Peyer's patch (tissue), 4 donors: ENCODE measurements around the gene RUNX3. TPM values are rescaled to one million over a fixed set of nuclear protein-coding genes. Genes with fewer than 3 reads are reported as not detected.
A peak's percentile ranks its signal among the peaks of the same experiment; 100 is the strongest.

Experiments
- DNase-seq, 3 donors: peaks; one replicate each; pipeline ENCODE4 v3.0.0-alpha.2; 2017 to 2019
- H3K27ac ChIP-seq, 4 donors: fragments of 200-600 bp; sonication (generic); one replicate each; pipeline ENCODE4 v1.5.1; 2016 to 2019
- H3K27me3 ChIP-seq, 2 donors: fragments of 200-600 bp; sonication (generic); one replicate each; pipeline ENCODE4 v1.5.1; 2019
- H3K36me3 ChIP-seq, 3 donors: fragments of 200-600 bp; sonication (generic); one replicate each; pipeline ENCODE4 v1.5.1; 2016 to 2019
- H3K4me1 ChIP-seq, 4 donors: fragments of 200-600 bp; sonication (generic); one replicate each; pipeline ENCODE4 v1.5.1; 2016 to 2019
- H3K4me3 ChIP-seq, 4 donors: fragments of 200-600 bp; sonication (generic); 1 replicate in 3 of 4; 2 replicates in 1 of 4; pipeline ENCODE4 v1.5.1; 2016 to 2019; ENCODE audit warnings: mild to moderate bottlenecking in 1 of 4
- H3K9me3 ChIP-seq, 4 donors: fragments of 200-600 bp; sonication (generic); one replicate each; pipeline ENCODE4 v1.5.1; 2016 to 2019; ENCODE audit warnings: mild to moderate bottlenecking in 1 of 4
- POLR2A ChIP-seq, 2 donors: fragments of 450-650 bp; IDR thresholded peaks; one replicate each; pipeline ENCODE4 v1.5.1; 2017; ENCODE audit warnings: antibody characterized with exemption in 2 of 2, mild to moderate bottlenecking in 2 of 2, moderate library complexity in 2 of 2
- total RNA-seq, 4 donors: library from RNA; depleted of rRNA; stranded (reverse); fragments of >200 nt; gene quantifications; one replicate each; pipeline ENCODE4 v1.1.0, GENCODE V29; 2016
- TF ChIP-seq, protein P1 (sequence below), 6 experiments: fragments of 450-650 bp in 4 of 6; fragments of 200-600 bp in 2 of 6; sonication (generic) in 1 of 6; IDR thresholded peaks; one replicate each; pipeline ENCODE4 v1.5.1; 2017 to 2019; ENCODE audit warnings: antibody characterized with exemption in 6 of 6, mild to moderate bottlenecking in 3 of 6, moderate library complexity in 1 of 6

RUNX3 gene
- total RNA-seq, 4 donors from 2014 or later = 2.1 to 9.9 (median 6.0) TPM

DNA sequence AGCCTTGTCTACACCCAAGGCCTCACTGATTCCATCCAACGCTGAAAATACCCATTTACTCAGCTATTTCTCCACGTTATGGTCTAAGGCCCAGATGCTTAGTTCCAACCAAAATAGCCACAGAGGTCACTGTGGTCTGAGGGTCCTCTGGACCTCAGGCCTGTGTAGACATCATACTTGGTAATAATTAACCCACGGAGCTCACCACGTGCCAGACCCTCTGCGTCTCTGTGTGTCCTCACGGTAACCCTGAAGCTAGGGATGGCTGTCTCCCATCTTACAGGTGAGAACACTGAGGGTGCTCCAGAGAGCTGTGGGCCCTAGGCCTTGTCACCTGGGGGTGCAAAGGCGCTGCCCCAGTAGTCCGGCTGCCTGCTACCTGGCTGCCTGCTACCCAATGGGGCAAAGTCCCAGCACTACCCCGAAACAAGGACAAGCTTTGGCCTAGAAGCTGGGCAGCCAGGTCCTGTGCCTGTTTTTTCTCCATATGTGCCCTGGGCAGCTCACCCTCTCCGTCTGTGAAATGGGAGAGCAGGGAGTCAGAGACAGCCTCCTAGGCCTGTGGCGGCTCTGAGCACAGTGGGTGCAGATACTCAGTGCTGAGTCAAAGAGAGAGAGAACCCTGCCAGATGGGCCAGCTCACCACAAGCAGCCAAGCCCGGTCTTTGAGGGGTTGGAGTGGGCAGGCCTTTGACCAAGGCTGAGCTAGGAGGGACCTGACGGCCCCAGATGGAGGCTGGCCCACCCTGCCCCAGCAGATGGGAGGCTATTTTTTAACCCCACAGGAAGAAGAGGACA lies 17.0 kb upstream of the RUNX3 start:
- no peak for DNase-seq
- no peaks in the 10 kb centered on the region for H3K27me3 ChIP-seq
- TF ChIP-seq, protein P1, sequence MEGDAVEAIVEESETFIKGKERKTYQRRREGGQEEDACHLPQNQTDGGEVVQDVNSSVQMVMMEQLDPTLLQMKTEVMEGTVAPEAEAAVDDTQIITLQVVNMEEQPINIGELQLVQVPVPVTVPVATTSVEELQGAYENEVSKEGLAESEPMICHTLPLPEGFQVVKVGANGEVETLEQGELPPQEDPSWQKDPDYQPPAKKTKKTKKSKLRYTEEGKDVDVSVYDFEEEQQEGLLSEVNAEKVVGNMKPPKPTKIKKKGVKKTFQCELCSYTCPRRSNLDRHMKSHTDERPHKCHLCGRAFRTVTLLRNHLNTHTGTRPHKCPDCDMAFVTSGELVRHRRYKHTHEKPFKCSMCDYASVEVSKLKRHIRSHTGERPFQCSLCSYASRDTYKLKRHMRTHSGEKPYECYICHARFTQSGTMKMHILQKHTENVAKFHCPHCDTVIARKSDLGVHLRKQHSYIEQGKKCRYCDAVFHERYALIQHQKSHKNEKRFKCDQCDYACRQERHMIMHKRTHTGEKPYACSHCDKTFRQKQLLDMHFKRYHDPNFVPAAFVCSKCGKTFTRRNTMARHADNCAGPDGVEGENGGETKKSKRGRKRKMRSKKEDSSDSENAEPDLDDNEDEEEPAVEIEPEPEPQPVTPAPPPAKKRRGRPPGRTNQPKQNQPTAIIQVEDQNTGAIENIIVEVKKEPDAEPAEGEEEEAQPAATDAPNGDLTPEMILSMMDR (IDR thresholded peaks at IDR 0.05) = no peak
- no peak for TF ChIP-seq POLR2A (IDR thresholded peaks at IDR 0.05)
- H3K27ac ChIP-seq = peak overlapping the region in 1 of 4 donors; percentile 52
- no peaks in the 10 kb centered on the region for H3K36me3 ChIP-seq
- H3K4me3 ChIP-seq = no peak overlapping the region
- no peaks in the 10 kb centered on the region for H3K9me3 ChIP-seq
- peaks cover 0 to 5% (median 2%) of the 10 kb centered on the region in 4 donors for H3K4me1 ChIP-seq

DNA sequence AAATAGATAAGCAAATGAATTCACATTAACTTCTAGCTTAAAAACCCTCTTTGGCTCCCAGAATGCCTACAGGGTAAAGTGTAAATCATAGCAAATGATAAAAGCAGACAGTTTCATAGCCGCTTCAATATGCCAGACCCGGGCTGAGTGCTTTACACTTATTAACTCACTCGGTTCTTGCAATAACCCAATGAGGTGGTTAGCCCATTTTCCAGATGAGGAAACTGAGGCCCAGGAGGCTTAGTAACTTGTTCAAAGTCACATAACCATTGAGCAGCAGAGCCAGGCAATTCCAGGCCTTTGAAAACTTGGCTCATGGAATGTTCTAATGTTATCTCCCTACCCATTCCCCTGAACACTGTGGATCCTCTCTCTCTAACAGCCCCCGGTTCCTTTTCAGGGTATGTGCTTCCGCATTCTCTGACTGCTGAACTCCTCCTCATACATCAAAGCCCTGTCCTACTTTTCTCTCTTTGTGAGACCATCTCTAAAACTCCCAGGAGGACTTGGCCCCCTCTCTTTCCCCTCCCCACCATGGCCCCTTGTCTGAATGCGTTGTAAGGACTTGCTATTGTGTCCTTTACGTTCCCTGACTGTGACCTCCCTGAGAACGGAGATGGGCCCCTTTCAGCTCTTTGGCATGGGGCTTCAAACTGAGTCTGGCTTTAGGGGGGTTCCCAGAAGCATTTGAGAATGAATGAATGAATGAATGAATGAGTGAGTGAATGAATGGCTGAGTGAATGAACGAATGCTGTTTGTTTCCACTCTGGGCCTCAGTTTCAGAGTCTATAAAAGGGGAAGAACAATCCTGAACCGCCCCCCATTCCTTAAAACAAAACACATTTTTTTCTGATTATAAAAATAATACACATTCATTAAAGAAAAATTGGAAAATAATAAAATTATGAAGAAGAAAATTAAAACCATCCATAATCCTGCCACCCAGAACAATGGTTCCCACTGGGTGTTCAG lies 15.6 kb upstream of the RUNX3 start:
- H3K27me3 ChIP-seq = no peaks in the 10 kb centered on the region
- H3K4me3 ChIP-seq = no peak overlapping the region
- no peaks in the 10 kb centered on the region for H3K36me3 ChIP-seq
- TF ChIP-seq, protein P1 (IDR thresholded peaks at IDR 0.05) = no peak
- TF ChIP-seq POLR2A (IDR thresholded peaks at IDR 0.05) = no peak
- H3K9me3 ChIP-seq = no peaks in the 10 kb centered on the region
- no peak for DNase-seq
- H3K27ac ChIP-seq = no peak overlapping the region
- H3K4me1 ChIP-seq = peaks cover 0 to 5% (median 2%) of the 10 kb centered on the region in 4 donors

DNA sequence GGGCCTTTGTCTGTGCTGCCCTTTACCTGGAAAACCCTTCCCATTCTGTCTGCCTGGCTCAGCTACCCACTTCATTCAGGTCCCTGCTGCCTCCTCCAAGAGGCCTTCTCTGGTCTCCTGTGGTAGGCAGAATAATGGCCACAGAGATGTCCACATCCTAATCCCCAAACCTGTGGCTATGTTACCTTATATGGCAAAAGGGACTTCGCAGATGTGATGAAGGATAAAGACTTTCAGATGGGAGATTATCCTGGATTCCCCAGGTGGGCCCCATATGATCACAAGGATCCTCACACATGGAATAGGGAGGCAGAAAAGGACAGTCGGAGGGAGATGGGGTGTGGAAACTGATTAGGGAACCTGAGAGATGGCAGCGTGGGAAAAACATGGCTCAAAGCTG lies 14.2 kb upstream of the RUNX3 start:
- no peak for DNase-seq
- TF ChIP-seq POLR2A (IDR thresholded peaks at IDR 0.05) = no peak
- TF ChIP-seq, protein P1 (IDR thresholded peaks at IDR 0.05) = no peak
- H3K27me3 ChIP-seq = no peaks in the 10 kb centered on the region
- H3K9me3 ChIP-seq = no peaks in the 10 kb centered on the region
- H3K4me1 ChIP-seq = peaks cover 0 to 5% (median 2%) of the 10 kb centered on the region in 4 donors
- no peak overlapping the region for H3K27ac ChIP-seq
- no peaks in the 10 kb centered on the region for H3K36me3 ChIP-seq
- H3K4me3 ChIP-seq = no peak overlapping the region

DNA sequence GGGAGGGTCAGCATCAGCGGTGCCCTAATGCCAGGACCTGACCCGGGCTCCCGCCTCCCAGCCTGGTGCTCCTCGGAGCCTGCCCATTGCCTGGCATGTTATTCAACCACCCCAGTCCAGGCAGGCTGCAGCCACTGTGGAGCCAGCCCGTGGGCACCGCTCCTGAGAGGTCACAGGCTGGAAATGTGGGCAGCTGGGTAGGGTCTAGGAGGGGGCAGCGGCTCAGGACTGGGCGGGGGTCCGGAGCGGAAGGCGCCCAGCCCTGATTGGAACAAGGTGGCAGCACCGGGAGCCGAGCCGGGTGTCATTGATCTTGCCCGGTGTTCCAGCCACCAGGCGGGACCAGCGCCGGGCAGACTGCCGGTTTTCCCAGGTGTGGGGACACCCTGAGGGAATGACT lies 12.7 kb upstream of the RUNX3 start:
- TF ChIP-seq, protein P1 (IDR thresholded peaks at IDR 0.05) = no peak
- TF ChIP-seq POLR2A (IDR thresholded peaks at IDR 0.05) = no peak
- Histone ChIP-seq H3K9me3 (no peaks in the 10 kb centered on the region), H3K36me3 (no peaks in the 10 kb centered on the region), H3K27ac (no peak overlapping the region), H3K4me3 (no peak overlapping the region), H3K4me1 (peaks cover 0 to 4% (median 0%) of the 10 kb centered on the region in 4 donors), H3K27me3 (no peaks in the 10 kb centered on the region)
- DNase-seq = no peak

DNA sequence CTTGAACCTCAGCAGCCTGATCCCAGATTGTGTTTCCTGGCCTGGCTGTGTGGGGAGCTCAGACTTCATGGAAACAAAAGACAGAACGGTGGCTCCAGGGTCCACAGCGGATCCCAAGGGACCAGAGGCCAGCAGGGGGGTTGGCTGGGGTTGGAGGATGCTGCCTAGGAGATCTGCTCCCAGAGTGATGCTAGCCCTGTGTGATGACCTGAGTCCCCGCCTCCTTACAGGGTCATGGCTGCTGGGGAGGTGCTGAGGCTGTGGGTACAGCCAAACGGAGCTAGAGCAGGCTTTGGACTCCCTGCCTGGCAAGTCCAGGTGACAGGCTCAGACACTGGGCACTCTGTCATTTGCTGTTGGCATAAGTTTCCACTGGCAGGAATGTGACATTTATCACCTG lies 11.5 kb upstream of the RUNX3 start:
- no peaks in the 10 kb centered on the region for H3K9me3 ChIP-seq
- no peaks in the 10 kb centered on the region for H3K4me1 ChIP-seq
- H3K27ac ChIP-seq = no peak overlapping the region
- no peak for TF ChIP-seq POLR2A (IDR thresholded peaks at IDR 0.05)
- TF ChIP-seq, protein P1 (IDR thresholded peaks at IDR 0.05) = no peak
- H3K4me3 ChIP-seq = no peak overlapping the region
- no peaks in the 10 kb centered on the region for H3K36me3 ChIP-seq
- H3K27me3 ChIP-seq = no peaks in the 10 kb centered on the region
- no peak for DNase-seq
